Epithelial cell of esophagus (primary cell): ENCODE results near the gene TMEM164.

Source experiments
- DNase-seq: peaks from one replicate; pipeline ENCODE4 v3.0.0; 2010; ENCODE audit warnings: low read depth
- H3K4me3 ChIP-seq: 2 replicates; pipeline ENCODE4 v1.5.1; 2011; ENCODE audit warnings: mild to moderate bottlenecking, low read length, control low read depth
- CTCF ChIP-seq: IDR thresholded peaks from 2 replicates; pipeline ENCODE4 v1.5.1; 2011; ENCODE audit warnings: low read depth, mild to moderate bottlenecking, low read length, control low read depth, inconsistent platforms; ENCODE audit not compliant: insufficient read depth; ENCODE audit errors: missing control alignments

The TMEM164 gene

GRCh38 chrX:110188701-110189558 is 186.0 kb downstream of the TMEM164 start:
- no peak overlapping the region for H3K4me3 ChIP-seq
- no peak for TF ChIP-seq CTCF
- DNase-seq = no peak

GRCh38 chrX:110192516-110192915 is 189.6 kb downstream of the TMEM164 start:
- no peak for DNase-seq
- no peak for TF ChIP-seq CTCF
- no peak overlapping the region for H3K4me3 ChIP-seq

GRCh38 chrX:110194977-110195376 is 192.1 kb downstream of the TMEM164 start:
- no peak for DNase-seq
- TF ChIP-seq CTCF = no peak
- H3K4me3 ChIP-seq = no peak overlapping the region

- peak; percentile 58 for DNase-seq
- H3K4me3 ChIP-seq = no peak overlapping the region
- TF ChIP-seq CTCF = no peak
Observed at GRCh38 chrX:110201799-110202198, 198.9 kb downstream of the TMEM164 start.

GRCh38 chrX:110204986-110205385 is 202.1 kb downstream of the TMEM164 start:
- no peak overlapping the region for H3K4me3 ChIP-seq
- TF ChIP-seq CTCF = no peak
- DNase-seq = no peak

GRCh38 chrX:110208092-110208491 is 205.2 kb downstream of the TMEM164 start:
- DNase-seq = peak; percentile 41
- no peak for TF ChIP-seq CTCF
- no peak overlapping the region for H3K4me3 ChIP-seq

- peak; percentile 76 for DNase-seq
- H3K4me3 ChIP-seq = no peak overlapping the region
- no peak for TF ChIP-seq CTCF
Observed at GRCh38 chrX:110210417-110211139, 207.7 kb downstream of the TMEM164 start.
